Body of pancreas (tissue), 4 donors: ENCODE measurements around the gene MSANTD2. TPM values are rescaled to one million over a fixed set of nuclear protein-coding genes. Genes with fewer than 3 reads are reported as not detected.

Experiments used
- ATAC-seq: fragments of 150-250 bp; one replicate; pipeline ENCODE4 v1.9.1; 2016
- DNase-seq, 4 donors: peaks; one replicate each; pipeline ENCODE4 v3.0.0-alpha.2; 2019
- H3K27ac ChIP-seq, 4 donors: fragments of 200-600 bp; sonication (generic); 1 replicate in 3 of 4; 2 replicates in 1 of 4; pipeline versions ENCODE4 v1.5.1 to v1.6.1; 2016 to 2019; ENCODE audit warnings: mild to moderate bottlenecking in 1 of 4, mixed read lengths in 1 of 4, moderate library complexity in 1 of 4
- H3K27me3 ChIP-seq, 2 donors: fragments of 200-600 bp; sonication (generic); one replicate each; pipeline ENCODE4 v1.6.0; 2016; ENCODE audit warnings: mild to moderate bottlenecking in 1 of 2
- H3K36me3 ChIP-seq, 2 donors: fragments of 200-600 bp; sonication (generic); replicated peaks in 1 of 2; 2 replicates each; pipeline ENCODE4 v1.5.1; 2016; ENCODE audit warnings: low read depth in 2 of 2; ENCODE audit not compliant: insufficient read depth in 1 of 2
- H3K4me1 ChIP-seq: fragments of 200-600 bp; sonication (generic); one replicate; pipeline ENCODE4 v1.6.0; 2016
- H3K4me3 ChIP-seq, 2 donors: fragments of 200-600 bp; sonication (generic); 1 replicate in 1 of 2; 2 replicates in 1 of 2; pipeline ENCODE4 v1.5.1; 2016 to 2019
- H3K9me3 ChIP-seq, 3 donors: fragments of 200-600 bp; sonication (generic); 1 replicate in 2 of 3; 2 replicates in 1 of 3; pipeline ENCODE4 v1.5.1; 2016
- POLR2A ChIP-seq, 3 donors: fragments of 450-650 bp; IDR thresholded peaks; one replicate each; pipeline ENCODE4 v1.6.1; 2016; ENCODE audit warnings: antibody characterized with exemption in 3 of 3, mild to moderate bottlenecking in 2 of 3
- whole genome bisulfite sequencing, 2 donors: methylation state at CpG; one replicate each; pipeline ENCODE4 v1.1.5; 2017; 5-methylcytosine and 5-hydroxymethylcytosine counted together
- intact Hi-C: fragments of 100-400 bp; cut with DNase I; formaldehyde crosslinking; loops from one replicate; pipeline ENCODE4 v1.15.1; 2023
- total RNA-seq, 2 donors: library from RNA; depleted of rRNA; stranded (reverse); fragments of >200 nt; gene quantifications; one replicate each; pipeline ENCODE4 v1.1.0, GENCODE V29; 2016
- TF ChIP-seq, protein P1 (sequence below), 7 experiments: fragments of 450-650 bp in 4 of 7; fragments of 200-600 bp in 3 of 7; sonication (generic) in 3 of 7; IDR thresholded peaks; one replicate each; pipeline ENCODE4 v1.5.1; 2016 to 2019; ENCODE audit warnings: antibody characterized with exemption in 7 of 7

The MSANTD2 gene
- total RNA-seq, 2 donors from 2014 or later = 13.0 to 23.7 TPM

DNA sequence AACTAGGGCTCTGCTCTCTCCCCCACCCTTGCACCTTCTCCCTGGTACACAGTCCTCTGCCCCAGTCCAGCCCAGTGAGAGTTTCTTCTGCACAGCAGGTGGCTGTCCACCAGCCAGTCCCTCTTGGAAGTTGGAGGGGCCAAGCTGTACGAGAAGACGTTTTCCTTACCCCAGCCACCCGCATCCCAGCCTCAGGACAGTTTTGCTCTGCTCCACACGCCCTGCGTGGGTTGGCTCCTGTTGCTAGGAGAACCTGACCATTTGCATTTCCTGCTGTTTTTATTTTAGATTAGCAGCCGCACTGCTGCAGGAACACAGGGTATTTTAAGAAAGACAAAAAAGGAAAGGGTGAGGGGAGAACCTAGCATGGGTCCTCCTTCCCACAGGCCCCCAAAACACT is 78.0 kb downstream of the MSANTD2 start:
- no peaks in the 10 kb centered on the region for H3K36me3 ChIP-seq
- DNase-seq (no peak), ATAC-seq (no peak)
- no peak overlapping the region for H3K4me3 ChIP-seq
- 46 to 59% methylated on average over 6 of the region's 6 CpGs for WGBS, 2 donors
- no peaks in the 10 kb centered on the region for H3K27me3 ChIP-seq
- intact Hi-C loops = no loop called here
- H3K9me3 ChIP-seq = no peaks in the 10 kb centered on the region
- H3K27ac ChIP-seq = no peak overlapping the region
- TF ChIP-seq, protein P1, sequence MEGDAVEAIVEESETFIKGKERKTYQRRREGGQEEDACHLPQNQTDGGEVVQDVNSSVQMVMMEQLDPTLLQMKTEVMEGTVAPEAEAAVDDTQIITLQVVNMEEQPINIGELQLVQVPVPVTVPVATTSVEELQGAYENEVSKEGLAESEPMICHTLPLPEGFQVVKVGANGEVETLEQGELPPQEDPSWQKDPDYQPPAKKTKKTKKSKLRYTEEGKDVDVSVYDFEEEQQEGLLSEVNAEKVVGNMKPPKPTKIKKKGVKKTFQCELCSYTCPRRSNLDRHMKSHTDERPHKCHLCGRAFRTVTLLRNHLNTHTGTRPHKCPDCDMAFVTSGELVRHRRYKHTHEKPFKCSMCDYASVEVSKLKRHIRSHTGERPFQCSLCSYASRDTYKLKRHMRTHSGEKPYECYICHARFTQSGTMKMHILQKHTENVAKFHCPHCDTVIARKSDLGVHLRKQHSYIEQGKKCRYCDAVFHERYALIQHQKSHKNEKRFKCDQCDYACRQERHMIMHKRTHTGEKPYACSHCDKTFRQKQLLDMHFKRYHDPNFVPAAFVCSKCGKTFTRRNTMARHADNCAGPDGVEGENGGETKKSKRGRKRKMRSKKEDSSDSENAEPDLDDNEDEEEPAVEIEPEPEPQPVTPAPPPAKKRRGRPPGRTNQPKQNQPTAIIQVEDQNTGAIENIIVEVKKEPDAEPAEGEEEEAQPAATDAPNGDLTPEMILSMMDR (IDR thresholded peaks at IDR 0.05) = no peak
- no peak for TF ChIP-seq POLR2A (IDR thresholded peaks at IDR 0.05)
- H3K4me1 ChIP-seq = peaks cover 27% of the 10 kb centered on the region

DNA sequence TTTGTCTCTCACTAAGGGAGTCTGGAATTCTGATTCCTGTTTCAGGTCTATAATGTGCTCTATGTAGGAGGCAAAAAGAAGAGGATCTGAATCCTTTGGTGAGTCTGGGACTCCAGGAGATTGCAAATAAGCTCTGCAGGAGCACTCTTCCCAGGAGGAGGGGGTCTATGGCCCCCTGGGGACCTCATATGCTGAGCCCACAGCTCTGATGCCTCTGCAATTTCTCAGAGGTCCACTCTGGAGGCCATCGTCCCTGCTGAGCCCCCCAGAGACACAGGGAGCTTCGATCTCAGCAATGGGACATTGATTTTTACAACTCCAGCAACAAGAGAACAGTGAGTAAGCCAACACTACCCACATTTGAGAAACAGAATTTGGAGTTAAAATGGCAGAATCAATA is 80.7 kb downstream of the MSANTD2 start:
- no peaks in the 10 kb centered on the region for H3K27me3 ChIP-seq
- TF ChIP-seq, protein P1 (IDR thresholded peaks at IDR 0.05) = no peak
- no peak for TF ChIP-seq POLR2A (IDR thresholded peaks at IDR 0.05)
- H3K4me1 ChIP-seq = peaks cover 16% of the 10 kb centered on the region
- WGBS, 2 donors = 14 to 30% methylated on average over 2 of the region's 2 CpGs
- ATAC-seq = no peak
- H3K27ac ChIP-seq = no peak overlapping the region
- intact Hi-C loops = no loop called here
- no peak overlapping the region for H3K4me3 ChIP-seq
- DNase-seq = no peak
- H3K36me3 ChIP-seq = no peaks in the 10 kb centered on the region
- no peaks in the 10 kb centered on the region for H3K9me3 ChIP-seq

DNA sequence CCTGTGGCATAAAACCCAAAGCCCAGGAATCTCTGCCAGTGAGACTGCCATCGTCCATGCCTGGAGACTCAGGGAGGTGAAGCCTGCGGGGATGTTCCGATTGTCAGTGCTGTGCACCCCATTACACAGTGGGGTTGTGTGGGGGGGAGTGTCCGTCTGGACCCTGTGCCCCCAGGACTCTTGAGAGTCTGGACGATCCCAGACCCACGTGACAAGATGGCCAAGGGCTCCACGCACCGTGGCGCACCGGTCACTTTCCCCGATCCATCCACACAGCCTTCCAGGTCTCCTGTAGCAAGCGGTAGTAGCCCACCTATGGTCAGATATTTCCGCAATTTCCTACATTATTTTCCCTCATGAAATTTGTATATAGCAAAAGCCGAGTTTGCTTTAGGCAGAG is 81.4 kb downstream of the MSANTD2 start:
- TF ChIP-seq, protein P1 (IDR thresholded peaks at IDR 0.05) = no peak
- no peak for TF ChIP-seq POLR2A (IDR thresholded peaks at IDR 0.05)
- no peak for DNase-seq
- intact Hi-C loops = no loop called here
- H3K27ac ChIP-seq = no peak overlapping the region
- H3K4me3 ChIP-seq = no peak overlapping the region
- ATAC-seq = no peak
- peaks cover 16% of the 10 kb centered on the region for H3K4me1 ChIP-seq
- no peaks in the 10 kb centered on the region for H3K27me3 ChIP-seq
- H3K36me3 ChIP-seq = no peaks in the 10 kb centered on the region
- H3K9me3 ChIP-seq = no peaks in the 10 kb centered on the region
- 23 to 26% methylated on average over 14 of the region's 14 CpGs for WGBS, 2 donors

DNA sequence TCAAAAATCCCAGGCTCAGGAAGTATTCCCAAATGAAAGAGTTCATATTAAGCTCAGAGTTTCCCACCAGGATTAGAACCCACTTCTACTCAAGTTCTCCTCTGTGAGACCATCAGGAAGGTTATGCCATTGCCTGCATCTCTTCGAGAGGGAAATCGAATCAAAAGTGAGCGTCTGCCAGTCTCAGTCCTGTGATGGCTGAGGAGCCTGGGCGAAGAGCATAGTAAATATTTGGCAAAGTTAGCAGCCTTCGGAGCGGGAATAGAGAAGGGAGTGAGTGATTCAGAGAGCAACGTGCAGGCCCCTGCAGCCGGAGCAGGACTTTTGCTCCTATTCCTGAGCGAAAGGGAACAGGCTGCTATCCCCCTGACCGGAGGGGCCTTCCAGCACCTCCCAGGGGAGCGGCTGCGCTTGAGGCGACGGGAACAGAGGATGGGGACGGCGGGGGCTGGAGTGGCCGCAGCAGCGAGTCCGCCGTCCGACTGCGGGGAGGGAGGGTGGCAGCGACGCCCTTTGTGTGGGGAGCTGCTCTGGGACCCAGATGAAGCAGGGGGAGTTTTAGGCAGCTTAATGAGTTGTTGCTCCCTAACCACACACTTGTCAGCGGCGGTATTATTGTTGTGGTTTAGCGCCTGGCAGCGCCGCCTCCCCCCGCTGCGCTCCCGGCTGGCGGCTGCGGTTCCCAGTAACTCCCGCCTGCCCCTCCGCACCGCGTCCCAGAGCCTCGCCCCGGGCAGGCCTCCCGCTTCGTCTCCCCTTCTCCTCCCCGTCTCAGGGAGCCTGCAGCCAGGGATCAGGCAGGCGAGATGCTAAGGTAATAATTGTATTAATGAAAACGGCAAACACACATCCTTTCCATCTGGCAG is 82.2 kb downstream of the MSANTD2 start:
- no peaks in the 10 kb centered on the region for H3K36me3 ChIP-seq
- no peaks in the 10 kb centered on the region for H3K9me3 ChIP-seq
- no peaks in the 10 kb centered on the region for H3K27me3 ChIP-seq
- WGBS, 2 donors = 0 to 1% methylated on average over 39 to 45 of the region's 45 CpGs
- intact Hi-C loops = no loop called here
- TF ChIP-seq, protein P1 (IDR thresholded peaks at IDR 0.05) = no peak
- no peak for TF ChIP-seq POLR2A (IDR thresholded peaks at IDR 0.05)
- H3K4me3 ChIP-seq = no peak overlapping the region
- DNase-seq (peak in 1 of 4 donors; percentile 8), ATAC-seq (peak; percentile 35)
- peaks cover 16% of the 10 kb centered on the region for H3K4me1 ChIP-seq
- no peak overlapping the region for H3K27ac ChIP-seq

- ATAC-seq = no peak
- TF ChIP-seq, protein P1 (IDR thresholded peaks at IDR 0.05) = no peak
- TF ChIP-seq POLR2A (IDR thresholded peaks at IDR 0.05) = no peak
- 41 to 48% methylated on average over 7 of the region's 7 CpGs for WGBS, 2 donors
These were observed 82.8 kb downstream of the MSANTD2 start for GRCh38 chr11:124717421-124717785.

More at GRCh38 chr11:124717421-124717785, 82.8 kb downstream of the MSANTD2 start:
- Histone ChIP-seq H3K36me3 (no peaks in the 10 kb centered on the region), H3K27ac (no peak overlapping the region), H3K27me3 (no peaks in the 10 kb centered on the region), H3K9me3 (no peaks in the 10 kb centered on the region), H3K4me1 (peaks cover 16% of the 10 kb centered on the region), H3K4me3 (no peak overlapping the region)
- intact Hi-C loops = no loop called here
- DNase-seq = no peak
